Effector memory CD4-positive, alpha-beta T cell (primary cell): Measurements from ENCODE around the gene XYLT1.

Experiments
- DNase-seq, 3 donors: peaks; one replicate each; pipeline ENCODE4 v3.0.0-alpha.2; 2020
- H3K27ac ChIP-seq: 2 replicates; pipeline ENCODE4 v1.7.0; 2013; ENCODE audit warnings: mild to moderate bottlenecking, low read length, moderate library complexity; ENCODE audit not compliant: insufficient read depth, poor library complexity, severe bottlenecking
- H3K27me3 ChIP-seq: replicated peaks from 2 replicates; pipeline ENCODE4 v1.7.0; 2013; ENCODE audit warnings: mild to moderate bottlenecking, low read length; ENCODE audit not compliant: insufficient read depth, control insufficient read depth, poor library complexity, severe bottlenecking
- H3K36me3 ChIP-seq: 2 replicates; pipeline ENCODE4 v1.7.0; 2013; ENCODE audit warnings: mild to moderate bottlenecking, low read length, moderate library complexity; ENCODE audit not compliant: control insufficient read depth, insufficient read depth
- H3K4me1 ChIP-seq: 2 replicates; pipeline ENCODE4 v1.7.0; 2013; ENCODE audit warnings: low read length, mild to moderate bottlenecking; ENCODE audit not compliant: control insufficient read depth, insufficient read depth, poor library complexity, severe bottlenecking
- H3K4me3 ChIP-seq: 2 replicates; pipeline ENCODE4 v1.7.0; 2013; ENCODE audit warnings: low read length, low read depth, mild to moderate bottlenecking; ENCODE audit not compliant: insufficient read depth, poor library complexity, severe bottlenecking
- H3K9me3 ChIP-seq: 2 replicates; pipeline ENCODE4 v1.7.0; 2013; ENCODE audit warnings: mild to moderate bottlenecking, low read length, moderate library complexity; ENCODE audit not compliant: control insufficient read depth

Gene XYLT1

DNA sequence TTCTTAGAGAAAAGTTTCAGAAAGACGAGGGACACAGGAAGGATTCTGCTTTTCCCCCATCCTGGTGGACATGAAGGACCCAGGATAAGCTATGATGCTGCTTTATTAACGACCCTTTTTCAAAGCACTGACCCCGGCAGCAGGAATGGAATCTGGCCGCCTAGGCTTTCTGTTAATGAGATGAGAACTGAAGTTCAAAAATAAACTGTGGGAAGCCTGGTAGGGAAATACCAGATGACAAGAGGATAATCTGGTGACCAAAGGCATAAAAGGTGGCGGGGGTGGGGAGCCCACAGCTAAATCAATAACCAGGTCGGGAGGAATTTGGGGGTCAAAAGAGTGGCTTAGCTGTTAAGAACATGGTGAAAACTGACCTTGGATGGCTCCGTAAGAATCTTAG is 171.0 kb downstream of the XYLT1 start:
- Histone ChIP-seq H3K4me3 (no peak overlapping the region), H3K27ac (no peak overlapping the region), H3K9me3 (no peaks in the 10 kb centered on the region), H3K4me1 (no peaks in the 10 kb centered on the region), H3K36me3 (no peaks in the 10 kb centered on the region), H3K27me3 (no peaks in the 10 kb centered on the region)
- no peak for DNase-seq

DNA sequence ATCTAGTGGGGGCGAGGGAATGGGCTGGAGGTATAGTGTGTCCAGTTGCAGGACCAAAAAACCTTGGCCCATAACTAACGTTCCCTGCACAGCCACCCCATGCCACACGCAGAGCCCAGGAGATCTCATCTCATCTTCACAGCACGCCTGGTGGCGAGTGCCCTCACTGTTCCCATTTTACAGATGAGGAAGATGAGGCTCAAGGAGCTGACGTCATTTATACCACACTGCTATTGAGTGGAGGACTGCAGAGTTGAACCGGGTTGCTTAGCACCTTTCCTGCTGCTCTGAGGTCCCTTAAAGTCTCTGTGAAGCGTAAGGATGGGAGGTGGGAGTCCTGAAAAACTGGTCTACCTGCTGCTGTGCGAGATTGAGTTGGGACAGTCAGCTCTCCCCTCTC is 172.5 kb downstream of the XYLT1 start:
- no peak overlapping the region for H3K4me3 ChIP-seq
- DNase-seq: no peak
- no peaks in the 10 kb centered on the region for H3K4me1 ChIP-seq
- H3K36me3 ChIP-seq: no peaks in the 10 kb centered on the region
- no peak overlapping the region for H3K27ac ChIP-seq
- no peaks in the 10 kb centered on the region for H3K9me3 ChIP-seq
- no peaks in the 10 kb centered on the region for H3K27me3 ChIP-seq

DNA sequence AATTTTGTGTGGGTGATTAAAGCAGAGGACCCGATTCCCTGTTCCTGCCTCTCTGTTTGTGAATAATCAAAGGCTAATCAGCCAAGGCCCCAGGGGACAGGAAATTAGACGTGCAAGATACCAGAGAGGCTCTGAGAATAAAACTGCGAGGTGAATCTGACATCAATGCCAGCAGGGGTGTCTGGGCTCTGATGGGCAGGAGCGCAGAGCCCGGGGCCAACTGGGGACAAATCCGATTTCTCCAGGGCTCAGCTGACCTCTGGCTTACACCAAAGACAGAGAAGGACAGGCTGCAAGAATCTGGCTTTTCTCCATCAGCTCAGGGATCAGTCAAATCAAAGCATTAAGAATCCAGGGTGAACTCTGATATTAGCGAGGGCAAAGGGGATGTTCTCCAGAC is 174.3 kb downstream of the XYLT1 start:
- Histone ChIP-seq H3K4me3 (no peak overlapping the region), H3K4me1 (no peaks in the 10 kb centered on the region), H3K36me3 (no peaks in the 10 kb centered on the region), H3K27me3 (no peaks in the 10 kb centered on the region), H3K27ac (no peak overlapping the region), H3K9me3 (no peaks in the 10 kb centered on the region)
- DNase-seq: no peak

DNA sequence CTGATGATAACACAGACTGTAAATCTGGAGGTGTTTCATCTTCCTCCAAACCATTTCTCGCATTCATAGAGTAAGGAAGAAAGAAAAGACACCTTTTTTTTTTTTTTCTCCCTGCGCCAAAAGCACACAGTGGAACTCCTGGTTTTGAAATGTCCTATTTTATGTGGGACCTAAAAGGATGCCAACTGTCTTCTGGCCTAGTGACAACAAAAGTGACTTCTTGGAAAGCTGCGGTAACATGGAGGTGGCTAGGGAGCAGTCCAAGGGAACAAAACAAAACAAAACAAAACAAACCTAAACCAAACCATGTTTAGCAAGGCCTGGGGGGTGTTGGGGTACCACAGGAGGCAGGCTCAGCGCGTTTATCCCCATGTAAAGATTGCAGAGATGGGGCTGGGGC is 174.8 kb downstream of the XYLT1 start:
- H3K4me3 ChIP-seq: no peak overlapping the region
- H3K9me3 ChIP-seq: no peaks in the 10 kb centered on the region
- no peaks in the 10 kb centered on the region for H3K4me1 ChIP-seq
- no peaks in the 10 kb centered on the region for H3K36me3 ChIP-seq
- DNase-seq: no peak
- no peaks in the 10 kb centered on the region for H3K27me3 ChIP-seq
- no peak overlapping the region for H3K27ac ChIP-seq

DNA sequence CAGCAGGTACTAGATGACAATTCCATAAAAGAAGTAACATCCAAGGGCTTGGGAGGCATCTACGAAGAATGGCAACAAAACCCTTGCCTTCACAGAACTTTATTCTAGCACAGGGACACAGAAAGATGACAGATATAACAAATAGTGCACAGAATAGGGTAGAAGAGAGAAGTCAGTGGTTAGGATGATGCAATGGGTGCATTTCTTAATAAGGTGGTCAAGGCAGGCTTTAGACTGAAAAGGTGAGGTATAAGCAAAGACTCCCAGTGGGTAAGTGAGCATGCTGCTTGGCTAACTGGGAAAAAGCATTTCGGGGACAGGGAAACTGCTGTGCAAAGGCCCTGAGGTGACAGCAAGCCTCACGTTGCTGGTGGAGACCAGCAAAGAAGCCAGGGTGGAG is 175.9 kb downstream of the XYLT1 start:
- Histone ChIP-seq H3K27me3 (no peaks in the 10 kb centered on the region), H3K9me3 (no peaks in the 10 kb centered on the region), H3K36me3 (no peaks in the 10 kb centered on the region), H3K27ac (no peak overlapping the region), H3K4me3 (no peak overlapping the region), H3K4me1 (no peaks in the 10 kb centered on the region)
- no peak for DNase-seq

DNA sequence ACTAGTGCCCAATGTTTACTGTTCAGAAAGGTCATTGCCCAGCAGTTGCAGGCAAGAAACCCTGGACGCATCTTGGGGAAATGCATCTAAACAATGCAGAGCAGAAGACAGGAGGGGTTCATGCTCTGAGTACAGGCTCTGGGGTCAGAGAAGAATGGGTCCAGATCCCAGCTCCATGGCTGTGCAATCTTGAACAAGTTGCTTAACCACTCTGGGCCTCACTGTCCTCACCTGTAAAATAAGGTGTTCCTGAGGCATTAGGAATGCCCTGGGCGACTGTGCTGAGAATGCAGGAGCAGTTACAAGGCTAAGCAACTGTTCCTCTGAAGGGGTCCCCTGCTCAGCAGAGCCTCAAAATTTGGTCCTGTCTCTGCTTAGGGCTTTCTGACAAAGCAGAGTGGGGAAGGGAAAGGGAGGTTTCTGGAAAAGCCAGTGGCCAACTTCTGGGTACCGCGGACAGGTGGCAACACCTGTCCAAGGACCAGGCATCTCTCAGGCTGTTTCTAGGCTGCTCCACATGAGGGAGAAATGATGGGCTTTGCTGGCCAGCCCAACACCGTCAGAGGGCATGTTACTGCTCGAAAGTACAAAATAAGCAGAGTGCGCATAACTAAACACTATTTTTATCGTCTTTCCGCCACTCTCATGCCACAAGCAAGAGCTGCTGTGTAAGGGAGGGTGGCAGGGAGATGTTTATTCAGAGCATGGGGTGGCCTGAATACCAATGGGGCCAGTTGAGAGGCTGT is 176.8 kb downstream of the XYLT1 start:
- no peak overlapping the region for H3K27ac ChIP-seq
- no peak for DNase-seq

DNA sequence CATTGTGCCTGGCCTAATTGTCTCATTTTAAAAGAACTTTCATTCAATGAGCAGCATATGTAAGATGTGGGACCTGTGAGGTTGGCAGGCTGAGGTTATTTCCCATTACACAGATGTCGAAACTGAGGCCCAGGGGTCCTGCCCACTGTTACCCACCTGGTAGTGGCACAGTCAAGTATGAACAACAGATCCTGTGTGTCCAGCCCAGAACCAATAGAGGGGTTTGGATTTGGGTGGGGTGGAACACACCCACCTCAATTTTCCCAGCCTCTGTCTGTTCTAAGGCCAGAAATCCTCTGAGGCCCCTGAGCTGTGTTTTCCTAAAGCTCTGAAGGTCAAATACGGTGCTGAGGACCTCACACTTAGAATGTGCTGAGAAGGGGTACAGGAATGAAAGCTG is 179.5 kb downstream of the XYLT1 start:
- DNase-seq: no peak
- H3K36me3 ChIP-seq: no peaks in the 10 kb centered on the region
- no peaks in the 10 kb centered on the region for H3K27me3 ChIP-seq
- H3K9me3 ChIP-seq: no peaks in the 10 kb centered on the region
- no peak overlapping the region for H3K27ac ChIP-seq
- no peak overlapping the region for H3K4me3 ChIP-seq
- H3K4me1 ChIP-seq: no peaks in the 10 kb centered on the region

More for the DNA sequence above, 176.8 kb downstream of the XYLT1 start:
- H3K9me3 ChIP-seq: no peaks in the 10 kb centered on the region
- no peak overlapping the region for H3K4me3 ChIP-seq
- no peaks in the 10 kb centered on the region for H3K36me3 ChIP-seq
- H3K4me1 ChIP-seq: no peaks in the 10 kb centered on the region
- no peaks in the 10 kb centered on the region for H3K27me3 ChIP-seq

DNA sequence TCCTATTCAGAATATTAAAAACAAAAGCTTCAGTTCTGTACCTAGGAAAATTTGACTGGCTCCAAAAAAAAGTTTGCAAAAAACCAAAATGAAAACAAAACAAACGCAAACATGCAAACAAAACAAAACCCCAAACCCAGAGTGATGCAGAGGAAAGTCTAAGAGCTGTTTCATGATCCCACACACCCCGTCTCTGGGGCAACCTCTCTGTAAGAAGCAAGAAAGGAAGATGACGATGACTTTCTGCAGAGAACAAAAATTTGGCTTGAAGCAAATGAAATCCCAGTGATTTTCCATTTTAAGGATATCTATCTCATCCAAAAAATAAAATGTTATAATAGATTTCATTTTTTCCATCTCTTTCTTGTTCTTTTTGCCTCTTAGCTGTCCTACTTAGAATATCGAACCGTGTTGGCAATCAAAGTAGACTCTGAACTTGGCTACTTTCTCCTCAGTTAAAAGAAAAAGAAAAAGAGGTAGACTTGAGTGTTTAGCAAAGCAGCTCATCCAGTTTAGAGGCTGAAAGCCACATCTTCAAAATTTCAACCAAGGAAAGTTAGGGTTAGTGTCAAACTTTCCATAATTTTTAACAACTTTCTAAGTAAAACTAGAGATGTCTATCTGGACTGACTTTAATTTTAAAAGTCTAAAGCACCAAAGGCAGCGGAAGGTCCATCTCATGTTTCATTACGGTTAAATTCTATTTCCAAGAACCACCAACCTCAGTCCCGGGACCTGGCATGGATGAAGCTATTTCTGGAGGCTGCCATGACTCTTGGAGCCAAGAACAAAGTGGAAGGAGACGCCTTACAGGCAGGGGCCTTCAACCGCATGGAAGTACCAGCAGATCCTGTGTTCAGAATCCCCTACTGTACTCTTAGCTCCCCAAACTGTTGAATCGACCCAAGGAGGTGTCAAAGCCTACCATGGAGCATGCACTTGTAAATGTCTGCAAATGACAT is 180.8 kb downstream of the XYLT1 start:
- no peaks in the 10 kb centered on the region for H3K9me3 ChIP-seq
- DNase-seq: no peak

DNA sequence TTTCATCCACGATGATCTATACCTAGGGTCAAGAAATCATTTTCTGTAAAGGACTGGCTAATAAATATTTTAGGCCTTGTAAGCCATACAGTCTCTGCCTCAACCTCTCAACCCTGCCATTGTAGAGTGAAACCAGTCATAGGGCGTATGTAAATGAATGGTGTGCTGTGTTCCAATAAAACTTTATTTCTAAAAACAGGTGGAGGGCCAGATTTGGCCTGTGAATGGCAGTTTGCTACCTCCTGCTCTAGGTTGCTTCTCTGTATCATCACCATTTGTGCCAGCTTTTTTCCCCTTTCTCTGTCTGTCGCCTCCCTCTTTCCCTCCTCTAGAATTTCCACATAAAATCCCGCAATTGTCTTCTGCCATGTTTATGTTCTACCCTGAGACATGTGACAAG is 181.7 kb downstream of the XYLT1 start:
- Histone ChIP-seq H3K36me3 (no peaks in the 10 kb centered on the region), H3K27me3 (no peaks in the 10 kb centered on the region), H3K4me3 (no peak overlapping the region), H3K27ac (no peak overlapping the region), H3K4me1 (no peaks in the 10 kb centered on the region), H3K9me3 (no peaks in the 10 kb centered on the region)
- no peak for DNase-seq

More for the DNA sequence above, 180.8 kb downstream of the XYLT1 start:
- Histone ChIP-seq H3K36me3 (no peaks in the 10 kb centered on the region), H3K4me3 (no peak overlapping the region), H3K27me3 (no peaks in the 10 kb centered on the region), H3K4me1 (no peaks in the 10 kb centered on the region), H3K27ac (no peak overlapping the region)

DNA sequence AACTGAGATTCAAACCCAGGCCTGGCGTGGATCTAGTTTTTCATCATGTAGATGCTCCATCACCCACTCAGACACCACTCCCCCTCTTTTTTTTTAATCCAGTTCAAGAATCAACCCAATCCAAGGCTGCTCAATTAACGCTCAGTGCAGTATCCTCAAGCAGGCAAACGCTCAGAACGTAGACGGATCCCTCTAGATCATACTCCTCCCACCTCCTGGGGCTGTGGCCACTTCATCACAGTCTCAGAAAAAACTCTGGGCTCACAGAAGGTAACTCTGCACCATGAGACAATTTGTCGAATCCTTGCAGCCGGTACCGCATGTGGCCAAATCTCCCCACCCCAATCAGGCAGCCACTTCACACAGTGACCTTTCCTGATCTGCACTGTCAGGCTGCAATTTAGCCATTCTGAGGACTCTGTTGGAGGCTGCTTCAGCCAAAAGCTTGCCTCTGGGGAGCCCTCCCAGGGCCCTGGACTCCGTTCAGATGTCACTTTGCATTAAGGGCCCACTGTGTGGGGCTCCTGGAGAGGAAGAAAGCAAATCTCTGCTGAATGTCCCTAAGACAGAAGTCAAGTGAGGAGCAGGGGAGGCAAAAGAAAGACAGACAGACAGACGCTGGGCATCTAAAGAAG is 183.5 kb downstream of the XYLT1 start:
- no peak overlapping the region for H3K4me3 ChIP-seq
- no peaks in the 10 kb centered on the region for H3K27me3 ChIP-seq
- H3K9me3 ChIP-seq: no peaks in the 10 kb centered on the region
- no peaks in the 10 kb centered on the region for H3K36me3 ChIP-seq
- H3K27ac ChIP-seq: no peak overlapping the region
- DNase-seq: no peak
- H3K4me1 ChIP-seq: no peaks in the 10 kb centered on the region
